22Rv1 (cell line): ENCODE measurements around the gene CHTF18.

Experiments used
- H3K27ac ChIP-seq: fragments of 450-650 bp; 2 replicates; pipeline ENCODE4 v1.5.1; 2017
- ZFX ChIP-seq: fragments of 450-650 bp; IDR thresholded peaks from 2 replicates; pipeline ENCODE4 v1.6.1; 2017; ENCODE audit warnings: antibody characterized with exemption, borderline replicate concordance
- TF ChIP-seq, protein P1 (sequence below): fragments of 450-650 bp; IDR thresholded peaks from 2 replicates; pipeline ENCODE4 v1.5.1; 2017; ENCODE audit warnings: mild to moderate bottlenecking

CHTF18 gene

GRCh38 chr16:827513-827912 is 39.1 kb downstream of the CHTF18 start:
- no peak overlapping the region for H3K27ac ChIP-seq
- TF ChIP-seq ZFX = no peak
- TF ChIP-seq, protein P1, sequence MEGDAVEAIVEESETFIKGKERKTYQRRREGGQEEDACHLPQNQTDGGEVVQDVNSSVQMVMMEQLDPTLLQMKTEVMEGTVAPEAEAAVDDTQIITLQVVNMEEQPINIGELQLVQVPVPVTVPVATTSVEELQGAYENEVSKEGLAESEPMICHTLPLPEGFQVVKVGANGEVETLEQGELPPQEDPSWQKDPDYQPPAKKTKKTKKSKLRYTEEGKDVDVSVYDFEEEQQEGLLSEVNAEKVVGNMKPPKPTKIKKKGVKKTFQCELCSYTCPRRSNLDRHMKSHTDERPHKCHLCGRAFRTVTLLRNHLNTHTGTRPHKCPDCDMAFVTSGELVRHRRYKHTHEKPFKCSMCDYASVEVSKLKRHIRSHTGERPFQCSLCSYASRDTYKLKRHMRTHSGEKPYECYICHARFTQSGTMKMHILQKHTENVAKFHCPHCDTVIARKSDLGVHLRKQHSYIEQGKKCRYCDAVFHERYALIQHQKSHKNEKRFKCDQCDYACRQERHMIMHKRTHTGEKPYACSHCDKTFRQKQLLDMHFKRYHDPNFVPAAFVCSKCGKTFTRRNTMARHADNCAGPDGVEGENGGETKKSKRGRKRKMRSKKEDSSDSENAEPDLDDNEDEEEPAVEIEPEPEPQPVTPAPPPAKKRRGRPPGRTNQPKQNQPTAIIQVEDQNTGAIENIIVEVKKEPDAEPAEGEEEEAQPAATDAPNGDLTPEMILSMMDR = no peak

- no peak overlapping the region for H3K27ac ChIP-seq
- no peak for TF ChIP-seq ZFX
- TF ChIP-seq, protein P1 = no peak
Observed at GRCh38 chr16:828891-829290, 40.5 kb downstream of the CHTF18 start.

DNA sequence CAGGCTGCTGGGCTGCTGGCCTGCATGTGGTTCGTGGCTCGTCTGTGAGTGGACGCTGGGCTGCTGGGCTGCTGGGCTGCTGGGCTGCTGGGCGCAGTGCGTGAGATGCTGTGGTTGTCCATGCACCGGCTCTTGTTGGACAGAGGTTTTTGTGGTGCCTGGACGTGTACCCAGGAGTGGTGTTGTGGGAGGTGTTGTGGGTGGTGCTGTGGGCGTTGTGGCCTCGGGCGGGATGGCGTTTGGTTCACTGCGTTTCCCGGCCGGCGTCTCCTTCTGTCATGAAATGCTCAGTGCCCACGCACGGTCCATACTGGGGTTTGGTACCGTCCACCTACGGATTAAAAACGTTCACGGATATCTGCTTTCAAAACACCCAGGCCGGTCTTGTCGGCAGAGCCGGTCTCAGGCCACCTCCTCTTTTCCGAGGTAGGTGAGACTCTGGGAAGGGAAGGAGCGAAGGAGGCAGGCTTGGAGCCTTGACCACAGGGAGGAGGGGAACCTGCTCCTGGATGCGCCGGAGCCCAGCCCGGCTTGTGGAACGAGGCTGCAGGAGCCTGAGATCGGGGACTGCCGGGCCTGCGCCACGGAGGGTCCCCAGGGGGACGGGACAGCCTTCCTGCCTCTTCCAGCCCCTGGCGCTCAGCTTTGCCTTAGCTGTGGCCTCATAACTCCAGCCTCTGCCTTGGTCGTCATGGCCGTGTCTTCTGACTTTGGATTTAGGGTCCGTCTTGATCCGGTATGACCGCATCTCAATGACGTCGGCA is 41.9 kb downstream of the CHTF18 start:
- TF ChIP-seq, protein P1 = no peak
- TF ChIP-seq ZFX = no peak
- H3K27ac ChIP-seq = no peak overlapping the region

DNA sequence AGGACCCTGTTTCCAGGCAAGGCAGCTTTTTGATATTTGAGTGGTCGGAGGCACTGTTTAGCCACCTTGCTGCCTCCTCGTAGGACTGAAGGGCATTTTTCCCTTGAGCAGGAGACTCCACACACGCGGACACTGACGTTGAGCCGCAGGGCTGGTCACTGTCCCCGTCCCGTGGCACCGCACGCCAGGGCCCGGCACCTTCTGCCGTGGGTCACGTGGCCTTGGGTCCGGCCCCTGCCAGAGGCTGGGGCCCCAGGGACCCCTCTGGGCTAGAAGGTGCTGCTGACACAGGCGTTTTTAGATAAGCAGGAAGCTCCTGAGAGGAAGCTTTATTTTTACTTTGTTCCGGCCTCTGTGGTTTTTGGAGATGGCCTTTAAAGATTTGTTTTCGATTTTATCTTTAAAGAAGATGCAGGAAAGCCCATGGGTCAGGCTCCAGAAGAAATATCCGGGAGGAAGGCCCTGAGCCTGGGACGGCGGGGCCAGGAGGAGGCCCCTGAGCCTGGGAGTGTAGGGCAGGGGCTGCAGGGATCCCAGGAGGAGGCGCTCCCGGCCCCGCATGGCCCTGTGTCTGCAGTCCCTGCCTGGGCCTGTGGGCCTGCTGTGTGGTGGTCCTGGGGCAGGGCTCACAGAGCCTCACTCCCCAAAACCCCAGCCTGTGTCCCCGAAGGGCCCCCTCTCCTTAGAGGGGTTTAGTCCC is 42.6 kb downstream of the CHTF18 start:
- no peak overlapping the region for H3K27ac ChIP-seq
- no peak for TF ChIP-seq ZFX
- TF ChIP-seq, protein P1 = no peak

DNA sequence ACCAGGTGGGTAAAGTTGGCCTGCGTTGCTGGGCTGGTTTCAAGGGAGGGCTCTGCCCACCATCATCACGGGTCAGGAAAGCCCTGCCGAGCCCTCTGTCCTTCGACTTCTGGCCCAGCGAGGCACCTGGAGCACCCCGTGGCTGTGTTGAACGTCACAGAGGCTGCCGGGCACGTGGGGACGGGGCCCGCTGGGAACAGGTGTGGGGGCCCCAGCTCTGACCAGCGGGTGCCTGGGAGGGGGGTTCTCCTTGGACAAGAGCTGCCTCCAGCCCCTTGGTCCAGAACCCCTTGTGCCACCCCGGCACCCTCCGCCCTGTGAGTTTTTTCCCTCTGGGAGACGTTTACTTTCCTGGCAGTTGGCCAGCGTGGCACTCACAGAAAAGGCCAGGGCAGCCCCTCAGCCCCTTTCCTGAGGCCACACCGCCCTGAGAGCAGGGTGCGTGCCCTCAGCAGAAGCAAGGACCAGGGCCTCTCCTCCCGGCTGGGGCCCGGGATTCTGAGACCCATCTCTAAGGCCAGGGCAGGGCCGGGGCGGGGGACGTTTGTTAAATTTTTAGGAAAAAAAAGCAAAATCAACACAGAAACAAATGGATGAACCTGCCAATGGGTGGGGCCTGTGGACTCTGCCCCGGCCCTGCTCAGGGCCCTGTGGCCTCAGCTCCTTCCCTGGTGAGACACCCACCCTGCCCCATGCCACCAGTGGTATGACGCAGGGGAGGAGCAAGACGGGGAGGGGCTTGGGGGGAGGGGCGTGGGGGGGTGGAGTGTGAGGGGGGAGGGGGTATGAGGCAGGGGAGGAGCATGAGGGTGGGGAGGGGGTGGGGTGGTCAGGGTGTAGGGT is 43.4 kb downstream of the CHTF18 start:
- H3K27ac ChIP-seq = no peak overlapping the region
- no peak for TF ChIP-seq ZFX
- TF ChIP-seq, protein P1 = no peak

DNA sequence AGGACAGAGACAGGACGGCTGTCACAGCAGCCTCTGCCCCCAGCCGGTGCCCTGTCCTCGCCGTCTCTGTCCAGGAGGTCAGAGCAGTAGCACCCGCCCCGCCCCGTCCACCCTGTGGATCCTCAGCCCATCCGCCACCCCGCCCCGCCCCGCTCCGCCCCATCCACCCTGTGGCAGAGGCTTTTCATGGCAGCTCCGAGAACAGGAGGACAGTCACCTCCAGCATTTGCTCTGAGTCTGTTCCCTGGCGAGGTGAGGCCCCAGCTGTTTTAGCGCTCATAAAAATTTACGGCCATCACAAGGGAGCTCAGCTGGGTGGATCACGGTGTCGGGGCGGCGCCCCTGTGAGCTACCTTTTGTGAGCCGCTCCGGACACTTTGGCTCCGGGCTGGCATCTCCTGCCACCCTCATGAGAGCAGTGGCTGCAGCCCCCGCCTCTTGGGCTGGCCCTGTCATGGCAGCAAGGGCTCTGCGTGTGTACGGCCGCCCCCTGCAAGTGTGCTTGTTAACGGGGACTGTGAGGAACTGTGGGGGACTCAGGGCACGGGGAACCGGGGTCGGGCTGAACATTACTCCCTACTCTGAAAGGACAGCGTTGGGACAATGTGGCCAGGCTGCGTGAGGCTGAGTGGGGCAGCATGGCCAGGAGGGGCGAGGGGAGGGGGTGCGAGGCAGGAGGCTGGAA is 44.4 kb downstream of the CHTF18 start:
- no peak overlapping the region for H3K27ac ChIP-seq
- TF ChIP-seq ZFX = no peak
- TF ChIP-seq, protein P1 = no peak
